Mesothelial cell of epicardium (in vitro differentiated cells): Measurements from ENCODE around the gene MDGA2. TPM values are rescaled to one million over a fixed set of nuclear protein-coding genes. Genes with fewer than 3 reads are reported as not detected.

ENCODE experiments used
- DNase-seq, 2 experiments: peaks; one replicate each; pipeline ENCODE4 v3.0.0; 2021; ENCODE audit warnings: low spot score in 2 of 2; ENCODE audit not compliant: unreplicated experiment in 2 of 2
- H3K27ac Mint-ChIP-seq: 2 replicates; pipeline ENCODE4 v1.8.0; 2021; ENCODE audit warnings: mixed read lengths
- H3K27me3 Mint-ChIP-seq: 2 replicates; pipeline ENCODE4 v1.8.0; 2021; ENCODE audit warnings: low read depth, mixed read lengths
- H3K36me3 Mint-ChIP-seq: 2 replicates; pipeline ENCODE4 v1.8.0; 2021; ENCODE audit warnings: mixed read lengths
- H3K4me1 Mint-ChIP-seq: 2 replicates; pipeline ENCODE4 v1.8.0; 2021; ENCODE audit warnings: mixed read lengths
- H3K4me3 Mint-ChIP-seq: 2 replicates; pipeline ENCODE4 v1.8.0; 2021; ENCODE audit warnings: mild to moderate bottlenecking, moderate library complexity, mixed read lengths
- H3K9me3 Mint-ChIP-seq: 2 replicates; pipeline ENCODE4 v1.8.0; 2021; ENCODE audit warnings: mixed read lengths
- total RNA-seq: library from RNA; stranded (reverse); gene quantifications from 3 replicates; pipeline ENCODE4 v1.2.1, GENCODE V29; 2021
- TF ChIP-seq, protein P1 (sequence below): fragments of 200-600 bp; sonication (generic); IDR thresholded peaks from one replicate; pipeline ENCODE4 v1.5.0; 2021; ENCODE audit warnings: antibody characterized with exemption; ENCODE audit not compliant: unreplicated experiment

MDGA2 gene
- total RNA-seq, 1 donor from 2014 or later, result 0.27 TPM

DNA sequence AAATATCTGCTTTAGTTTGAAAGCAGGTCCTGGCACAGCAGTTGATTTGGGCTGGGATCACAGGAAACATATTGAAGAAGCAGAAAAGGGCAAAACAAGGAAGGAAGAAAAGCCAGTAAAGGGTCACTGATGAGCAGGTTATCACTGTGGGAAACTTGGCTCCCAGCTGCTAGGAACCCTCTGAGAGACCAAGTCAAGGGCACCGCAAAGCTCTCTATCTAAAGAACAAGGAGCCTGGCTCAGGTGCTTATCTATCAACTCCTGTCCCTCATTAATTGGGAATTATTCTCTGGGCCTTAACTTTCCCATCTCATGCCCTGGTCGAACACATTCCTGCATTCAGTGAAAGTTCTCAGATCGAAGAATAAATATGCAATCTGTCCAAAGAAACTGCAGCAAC lies 572.9 kb downstream of the MDGA2 start:
- no peaks in the 10 kb centered on the region for H3K36me3 Mint-ChIP-seq
- no peaks in the 10 kb centered on the region for H3K4me1 Mint-ChIP-seq
- H3K9me3 Mint-ChIP-seq, result no peaks in the 10 kb centered on the region
- H3K27ac Mint-ChIP-seq, result no peak overlapping the region
- DNase-seq, result no peak
- TF ChIP-seq, protein P1, sequence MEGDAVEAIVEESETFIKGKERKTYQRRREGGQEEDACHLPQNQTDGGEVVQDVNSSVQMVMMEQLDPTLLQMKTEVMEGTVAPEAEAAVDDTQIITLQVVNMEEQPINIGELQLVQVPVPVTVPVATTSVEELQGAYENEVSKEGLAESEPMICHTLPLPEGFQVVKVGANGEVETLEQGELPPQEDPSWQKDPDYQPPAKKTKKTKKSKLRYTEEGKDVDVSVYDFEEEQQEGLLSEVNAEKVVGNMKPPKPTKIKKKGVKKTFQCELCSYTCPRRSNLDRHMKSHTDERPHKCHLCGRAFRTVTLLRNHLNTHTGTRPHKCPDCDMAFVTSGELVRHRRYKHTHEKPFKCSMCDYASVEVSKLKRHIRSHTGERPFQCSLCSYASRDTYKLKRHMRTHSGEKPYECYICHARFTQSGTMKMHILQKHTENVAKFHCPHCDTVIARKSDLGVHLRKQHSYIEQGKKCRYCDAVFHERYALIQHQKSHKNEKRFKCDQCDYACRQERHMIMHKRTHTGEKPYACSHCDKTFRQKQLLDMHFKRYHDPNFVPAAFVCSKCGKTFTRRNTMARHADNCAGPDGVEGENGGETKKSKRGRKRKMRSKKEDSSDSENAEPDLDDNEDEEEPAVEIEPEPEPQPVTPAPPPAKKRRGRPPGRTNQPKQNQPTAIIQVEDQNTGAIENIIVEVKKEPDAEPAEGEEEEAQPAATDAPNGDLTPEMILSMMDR, result no peak
- peaks cover 13% of the 10 kb centered on the region for H3K27me3 Mint-ChIP-seq
- H3K4me3 Mint-ChIP-seq, result no peak overlapping the region

- TF ChIP-seq, protein P1, result no peak
- Mint-ChIP-seq H3K9me3 (peaks cover 3% of the 10 kb centered on the region), H3K4me1 (peaks cover 3% of the 10 kb centered on the region), H3K27me3 (no peaks in the 10 kb centered on the region), H3K36me3 (no peaks in the 10 kb centered on the region), H3K4me3 (no peak overlapping the region), H3K27ac (no peak overlapping the region)
- DNase-seq, result no peak
These were observed 589.7 kb downstream of the MDGA2 start for GRCh38 chr14:47085678-47086077.

DNA sequence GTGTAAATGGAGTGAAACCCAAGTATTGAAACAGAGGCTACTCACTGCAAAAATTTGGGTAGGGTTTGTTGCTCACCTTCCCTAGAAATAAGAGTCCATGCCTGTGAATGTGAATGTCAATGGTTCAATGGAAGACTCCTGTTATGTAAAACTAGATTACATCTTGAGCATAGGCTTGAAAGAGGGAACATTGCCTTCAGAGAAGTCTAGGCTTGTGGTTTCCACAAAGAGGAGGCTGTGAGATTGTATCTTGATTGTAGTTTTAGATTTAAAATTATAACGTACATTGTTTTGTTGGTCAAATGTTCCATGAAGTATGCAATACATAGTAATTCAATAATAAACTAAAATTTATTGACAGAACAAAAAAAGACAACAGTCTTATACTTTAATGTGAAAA lies 610.1 kb downstream of the MDGA2 start:
- TF ChIP-seq, protein P1, result no peak
- Mint-ChIP-seq H3K27me3 (no peaks in the 10 kb centered on the region), H3K36me3 (no peaks in the 10 kb centered on the region), H3K4me3 (no peak overlapping the region), H3K9me3 (no peaks in the 10 kb centered on the region), H3K4me1 (no peaks in the 10 kb centered on the region), H3K27ac (no peak overlapping the region)
- DNase-seq, result no peak

- peaks cover 2% of the 10 kb centered on the region for H3K36me3 Mint-ChIP-seq
- TF ChIP-seq, protein P1, result no peak
- H3K27me3 Mint-ChIP-seq, result no peaks in the 10 kb centered on the region
- no peak for DNase-seq
- H3K4me3 Mint-ChIP-seq, result no peak overlapping the region
- H3K9me3 Mint-ChIP-seq, result peaks cover 8% of the 10 kb centered on the region
- no peak overlapping the region for H3K27ac Mint-ChIP-seq
- no peaks in the 10 kb centered on the region for H3K4me1 Mint-ChIP-seq
These were observed 615.4 kb downstream of the MDGA2 start for GRCh38 chr14:47060050-47060449.

DNA sequence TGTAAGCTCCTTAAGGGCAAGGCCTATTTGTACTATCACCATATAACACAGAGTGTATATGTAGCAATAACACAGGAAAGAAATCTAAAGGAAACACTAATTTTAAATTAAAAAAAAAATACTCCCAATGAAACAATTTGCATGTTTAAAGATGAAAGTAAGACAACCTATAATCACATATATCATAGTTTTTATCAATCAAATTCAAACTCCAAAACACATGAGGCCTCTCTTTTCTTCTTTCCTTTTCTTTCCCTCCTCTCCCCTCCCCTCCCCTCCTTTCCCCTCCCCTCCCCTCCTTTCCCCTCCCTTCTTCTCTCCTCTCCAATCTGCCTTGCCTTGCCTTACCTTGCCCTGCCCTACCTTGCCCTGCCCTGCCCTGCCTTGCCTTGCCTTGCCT lies 618.0 kb downstream of the MDGA2 start:
- TF ChIP-seq, protein P1, result no peak
- no peaks in the 10 kb centered on the region for H3K27me3 Mint-ChIP-seq
- peaks cover 11% of the 10 kb centered on the region for H3K9me3 Mint-ChIP-seq
- no peak overlapping the region for H3K27ac Mint-ChIP-seq
- peaks cover 4% of the 10 kb centered on the region for H3K36me3 Mint-ChIP-seq
- H3K4me3 Mint-ChIP-seq, result no peak overlapping the region
- no peaks in the 10 kb centered on the region for H3K4me1 Mint-ChIP-seq
- no peak for DNase-seq

DNA sequence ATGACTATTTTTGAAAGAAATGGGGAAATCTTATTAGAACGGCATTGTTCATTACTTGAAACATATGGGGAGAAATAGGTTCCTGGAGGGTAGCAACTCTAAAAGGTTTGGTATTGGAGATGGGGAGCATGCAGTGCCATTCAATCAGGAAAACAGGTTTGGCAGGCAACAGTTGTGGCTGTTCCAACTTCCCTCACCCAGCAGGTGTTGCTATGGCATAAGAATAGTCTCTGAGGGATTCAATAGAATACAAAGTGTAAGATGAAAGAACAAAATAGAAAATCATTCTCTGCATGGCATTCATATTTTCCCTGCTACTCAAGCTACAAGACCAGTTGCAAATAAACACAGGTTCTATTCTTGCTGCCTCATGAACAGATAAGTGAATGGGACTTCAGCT lies 630.6 kb downstream of the MDGA2 start:
- Mint-ChIP-seq H3K9me3 (no peaks in the 10 kb centered on the region), H3K4me1 (peaks cover 6% of the 10 kb centered on the region), H3K27me3 (no peaks in the 10 kb centered on the region), H3K4me3 (no peak overlapping the region), H3K27ac (no peak overlapping the region), H3K36me3 (no peaks in the 10 kb centered on the region)
- TF ChIP-seq, protein P1, result no peak
- DNase-seq, result no peak
